ENCODE measurements around the gene HECTD3. TPM values are rescaled to one million over a fixed set of nuclear protein-coding genes. Genes with fewer than 3 reads are reported as not detected.

The HECTD3 gene
- total and polyA plus RNA-seq, 2 donors (not counting 1 experiment from before 2014, with no cell fraction given): 20.3 to 33.7 TPM

GRCh38 chr1:45023663-45024062, 12.5 kb upstream of the HECTD3 start:
- Histone ChIP-seq H4K20me1 (ENCODE audit: control insufficient read depth, extremely low read depth, insufficient read depth, low read length) (no peaks in the 10 kb centered on the region), H3K27ac (ENCODE audit: insufficient read depth, low read length) (no peak overlapping the region), H3K79me2 (ENCODE audit: control insufficient read depth, insufficient read depth, low read length) (no peaks in the 10 kb centered on the region), H3K4me1 (ENCODE audit: control insufficient read depth, extremely low read depth, insufficient read depth, low read length) (no peaks in the 10 kb centered on the region), H3K9ac (ENCODE audit: insufficient read depth, low read length) (no peak overlapping the region), H3K4me3 (replicated peaks in 1 of 4; ENCODE audit: control extremely low read depth in 1 of 4, insufficient read depth in 1 of 4, low read depth in 3 of 4, low read length in 4 of 4) (no peak overlapping the region), H3K27me3 (ENCODE audit: control insufficient read depth, insufficient read depth, low read length) (no peaks in the 10 kb centered on the region), H3K36me3 (ENCODE audit: control insufficient read depth, insufficient read depth, low read length) (no peaks in the 10 kb centered on the region), H3K4me2 (ENCODE audit: extremely low read depth, insufficient read depth, low read length) (no peak overlapping the region), H2AFZ (ENCODE audit: low read length) (no peak overlapping the region), H3K9me3 (ENCODE audit: control insufficient read depth, insufficient read depth, low read depth, low read length) (no peaks in the 10 kb centered on the region)
- DNase-seq (ENCODE audit: low read depth in 2 of 2): no peak
- TF ChIP-seq EZH2 (IDR thresholded peaks at IDR 0.05; ENCODE audit: low read length, missing control alignments) (no peak), CTCF (conservative IDR thresholded peaks at IDR 0.05 in 1 of 2, IDR thresholded peaks at IDR 0.05 in 1 of 2; ENCODE audit: low read depth in 1 of 2, low read length in 2 of 2) (no peak)

- peaks cover 2% of the 10 kb centered on the region for H3K4me1 ChIP-seq (ENCODE audit: control insufficient read depth, extremely low read depth, insufficient read depth, low read length)
- no peaks in the 10 kb centered on the region for H3K9me3 ChIP-seq (ENCODE audit: control insufficient read depth, insufficient read depth, low read depth, low read length)
- DNase-seq (ENCODE audit: low read depth in 2 of 2): peak; percentile 56 to 64
- H2AFZ ChIP-seq (ENCODE audit: low read length): no peak overlapping the region
- TF ChIP-seq CTCF (conservative IDR thresholded peaks at IDR 0.05 in 1 of 2, IDR thresholded peaks at IDR 0.05 in 1 of 2; ENCODE audit: low read depth in 1 of 2, low read length in 2 of 2) (peak; percentile 79 to 89), EZH2 (IDR thresholded peaks at IDR 0.05; ENCODE audit: low read length, missing control alignments) (no peak)
- H3K79me2 ChIP-seq (ENCODE audit: control insufficient read depth, insufficient read depth, low read length): peaks cover 1% of the 10 kb centered on the region
- H3K27me3 ChIP-seq (ENCODE audit: control insufficient read depth, insufficient read depth, low read length): no peaks in the 10 kb centered on the region
- no peak overlapping the region for H3K4me2 ChIP-seq (ENCODE audit: extremely low read depth, insufficient read depth, low read length)
- H4K20me1 ChIP-seq (ENCODE audit: control insufficient read depth, extremely low read depth, insufficient read depth, low read length): no peaks in the 10 kb centered on the region
- H3K9ac ChIP-seq (ENCODE audit: insufficient read depth, low read length): no peak overlapping the region
- peaks cover 2% of the 10 kb centered on the region for H3K36me3 ChIP-seq (ENCODE audit: control insufficient read depth, insufficient read depth, low read length)
- no peak overlapping the region for H3K4me3 ChIP-seq (replicated peaks in 1 of 4; ENCODE audit: control extremely low read depth in 1 of 4, insufficient read depth in 1 of 4, low read depth in 3 of 4, low read length in 4 of 4)
- no peak overlapping the region for H3K27ac ChIP-seq (ENCODE audit: insufficient read depth, low read length)
Observed at GRCh38 chr1:45018599-45019230, 7.6 kb upstream of the HECTD3 start.

- no peak for TF ChIP-seq EZH2 (IDR thresholded peaks at IDR 0.05; ENCODE audit: low read length, missing control alignments)
- TF ChIP-seq CTCF (conservative IDR thresholded peaks at IDR 0.05 in 1 of 2, IDR thresholded peaks at IDR 0.05 in 1 of 2; ENCODE audit: low read depth in 1 of 2, low read length in 2 of 2): no peak
- no peak overlapping the region for H3K4me3 ChIP-seq (replicated peaks in 1 of 4; ENCODE audit: control extremely low read depth in 1 of 4, insufficient read depth in 1 of 4, low read depth in 3 of 4, low read length in 4 of 4)
- H3K4me1 ChIP-seq (ENCODE audit: control insufficient read depth, extremely low read depth, insufficient read depth, low read length): peaks cover 3% of the 10 kb centered on the region
- H3K79me2 ChIP-seq (ENCODE audit: control insufficient read depth, insufficient read depth, low read length): peaks cover 14% of the 10 kb centered on the region
- no peaks in the 10 kb centered on the region for H4K20me1 ChIP-seq (ENCODE audit: control insufficient read depth, extremely low read depth, insufficient read depth, low read length)
- no peaks in the 10 kb centered on the region for H3K9me3 ChIP-seq (ENCODE audit: control insufficient read depth, insufficient read depth, low read depth, low read length)
- no peak for DNase-seq (ENCODE audit: low read depth in 2 of 2)
- no peaks in the 10 kb centered on the region for H3K27me3 ChIP-seq (ENCODE audit: control insufficient read depth, insufficient read depth, low read length)
- no peak overlapping the region for H3K27ac ChIP-seq (ENCODE audit: insufficient read depth, low read length)
- no peak overlapping the region for H3K9ac ChIP-seq (ENCODE audit: insufficient read depth, low read length)
- H3K4me2 ChIP-seq (ENCODE audit: extremely low read depth, insufficient read depth, low read length): no peak overlapping the region
- H2AFZ ChIP-seq (ENCODE audit: low read length): no peak overlapping the region
- H3K36me3 ChIP-seq (ENCODE audit: control insufficient read depth, insufficient read depth, low read length): peaks cover 2% of the 10 kb centered on the region
Observed at GRCh38 chr1:45016767-45017166, 5.6 kb upstream of the HECTD3 start.

Data from fibroblast of lung (primary cell).